ENCODE data around the gene STK4. TPM values are rescaled to one million over a fixed set of nuclear protein-coding genes. Genes with fewer than 3 reads are reported as not detected.

The STK4 gene
- total and polyA plus RNA-seq, 2 of the 8 experiments (the other 6 are each of a cell fraction or from before 2014, with no cell fraction given): 12.0 to 34.3 TPM

- no peak for TF ChIP-seq USF2 (IDR thresholded peaks at IDR 0.05; ENCODE audit: low read length)
- TF ChIP-seq GABPA (IDR thresholded peaks at IDR 0.05; ENCODE audit: borderline replicate concordance, insufficient read depth, low read length): no peak
- no peak for TF ChIP-seq RFX5 (IDR thresholded peaks at IDR 0.05; ENCODE audit: borderline replicate concordance, low read depth, low read length)
- no peak for TF ChIP-seq TCF12 (IDR thresholded peaks at IDR 0.05; ENCODE audit: low read depth, low read length)
- no peak for TF ChIP-seq CBX5 (IDR thresholded peaks at IDR 0.05; ENCODE audit: low read depth, low read length)
- no peak for TF ChIP-seq GTF2F1 (IDR thresholded peaks at IDR 0.05; ENCODE audit: borderline replicate concordance, low read depth, low read length)
These were observed 54.0 kb downstream of the STK4 start (continued) for GRCh38 chr20:45020236-45020886.

All from H1 (cell line).